Loucy (cell line): Measurements from ENCODE around the gene CFP.
A peak's percentile ranks its signal among the peaks of the same experiment; 100 is the strongest.

Experiments used
- H2AFZ ChIP-seq: fragments of 200-600 bp; sonication (generic); 2 replicates; pipeline ENCODE4 v1.6.0; 2016; ENCODE audit warnings: antibody characterized with exemption, mild to moderate bottlenecking, low read length, moderate library complexity
- H3F3A ChIP-seq: fragments of 200-600 bp; 2 replicates; pipeline ENCODE4 v1.6.0; 2016; ENCODE audit warnings: antibody characterized with exemption, low read depth, mild to moderate bottlenecking
- H3K27me3 ChIP-seq: fragments of 200-600 bp; sonication (generic); 2 replicates; pipeline ENCODE4 v1.6.1; 2014; ENCODE audit warnings: low read length, mild to moderate bottlenecking; ENCODE audit not compliant: insufficient read depth, poor library complexity, severe bottlenecking
- H3K36me3 ChIP-seq: fragments of 200-600 bp; sonication (generic); 2 replicates; pipeline ENCODE4 v1.6.1; 2016; ENCODE audit warnings: low read length; ENCODE audit not compliant: insufficient read depth
- H3K4me1 ChIP-seq: fragments of 200-600 bp; sonication (generic); 2 replicates; pipeline ENCODE4 v1.5.1; 2014; ENCODE audit warnings: low read length, mild to moderate bottlenecking; ENCODE audit not compliant: insufficient read depth, poor library complexity, severe bottlenecking
- H3K4me2 ChIP-seq: fragments of 200-600 bp; sonication (generic); 2 replicates; pipeline ENCODE4 v1.6.0; 2014; ENCODE audit warnings: antibody characterized with exemption, low read length, low read depth, mild to moderate bottlenecking; ENCODE audit not compliant: poor library complexity, severe bottlenecking
- H3K4me3 ChIP-seq: fragments of 200-600 bp; sonication (generic); 2 replicates; pipeline ENCODE4 v1.5.1; 2014; ENCODE audit warnings: low read length, mild to moderate bottlenecking, mixed read lengths; ENCODE audit not compliant: poor library complexity, severe bottlenecking
- H3K79me2 ChIP-seq: fragments of 200-600 bp; sonication (generic); 2 replicates; pipeline ENCODE4 v1.6.1; 2014; ENCODE audit warnings: low read length; ENCODE audit not compliant: insufficient read depth
- H3K9ac ChIP-seq: fragments of 200-600 bp; sonication (generic); 2 replicates; pipeline ENCODE4 v1.6.0; 2014; ENCODE audit warnings: mild to moderate bottlenecking, low read depth, low read length, moderate library complexity; ENCODE audit not compliant: poor library complexity, severe bottlenecking
- H3K9me2 ChIP-seq: fragments of 200-600 bp; sonication (generic); replicated peaks from 2 replicates; pipeline ENCODE4 v1.6.1; 2016; ENCODE audit warnings: low read depth, low read length, mixed read lengths
- H3K9me3 ChIP-seq: fragments of 200-600 bp; sonication (generic); 2 replicates; pipeline ENCODE4 v1.6.1; 2014; ENCODE audit warnings: mild to moderate bottlenecking, antibody characterized with exemption, low read length, low read depth; ENCODE audit not compliant: insufficient read depth
- H4K20me1 ChIP-seq: fragments of 200-600 bp; sonication (generic); 2 replicates; pipeline ENCODE4 v1.6.0; 2014; ENCODE audit warnings: antibody characterized with exemption, low read length, mild to moderate bottlenecking; ENCODE audit not compliant: insufficient read depth, poor library complexity, severe bottlenecking
- EZH2phosphoT487 ChIP-seq: fragments of 200-600 bp; IDR thresholded peaks from 2 replicates; pipeline ENCODE4 v1.6.1; 2018; ENCODE audit warnings: antibody characterized with exemption, mild to moderate bottlenecking, moderate library complexity, borderline replicate concordance
- TF ChIP-seq, protein P1 (sequence below): fragments of 200-600 bp; sonication (generic); conservative IDR thresholded peaks from 2 replicates; pipeline ENCODE4 v1.5.1; 2014; ENCODE audit warnings: mild to moderate bottlenecking, antibody characterized with exemption, low read length

Gene CFP

DNA sequence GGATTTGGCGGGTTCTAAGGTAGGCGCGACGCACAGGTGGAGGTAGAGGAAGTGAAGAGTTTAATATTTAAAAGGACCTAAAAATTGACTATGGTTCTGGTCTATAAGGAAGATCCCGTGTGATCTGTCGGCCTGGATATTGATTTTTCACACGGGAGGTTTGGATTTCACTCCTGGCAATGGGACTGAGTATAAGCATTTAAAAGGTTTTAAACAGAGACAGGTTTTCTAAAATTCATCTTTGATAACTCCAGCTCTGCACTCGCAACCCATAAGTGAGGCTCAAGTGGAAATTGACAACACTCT, 29.6 kb upstream of the CFP start:
- peaks cover 24% of the 10 kb centered on the region for H3K4me1 ChIP-seq
- H4K20me1 ChIP-seq = peaks cover 14% of the 10 kb centered on the region
- no peaks in the 10 kb centered on the region for H3K27me3 ChIP-seq
- H3K9me2 ChIP-seq = no peaks in the 10 kb centered on the region
- H3K36me3 ChIP-seq = peaks cover 21% of the 10 kb centered on the region; the same call in 1 of the 2 replicates
- H3F3A ChIP-seq = no peaks in the 10 kb centered on the region
- H3K9ac ChIP-seq = peak overlapping the region; percentile 57
- peak overlapping the region; percentile 81 for H2AFZ ChIP-seq
- TF ChIP-seq EZH2phosphoT487 = no peak
- TF ChIP-seq, protein P1, sequence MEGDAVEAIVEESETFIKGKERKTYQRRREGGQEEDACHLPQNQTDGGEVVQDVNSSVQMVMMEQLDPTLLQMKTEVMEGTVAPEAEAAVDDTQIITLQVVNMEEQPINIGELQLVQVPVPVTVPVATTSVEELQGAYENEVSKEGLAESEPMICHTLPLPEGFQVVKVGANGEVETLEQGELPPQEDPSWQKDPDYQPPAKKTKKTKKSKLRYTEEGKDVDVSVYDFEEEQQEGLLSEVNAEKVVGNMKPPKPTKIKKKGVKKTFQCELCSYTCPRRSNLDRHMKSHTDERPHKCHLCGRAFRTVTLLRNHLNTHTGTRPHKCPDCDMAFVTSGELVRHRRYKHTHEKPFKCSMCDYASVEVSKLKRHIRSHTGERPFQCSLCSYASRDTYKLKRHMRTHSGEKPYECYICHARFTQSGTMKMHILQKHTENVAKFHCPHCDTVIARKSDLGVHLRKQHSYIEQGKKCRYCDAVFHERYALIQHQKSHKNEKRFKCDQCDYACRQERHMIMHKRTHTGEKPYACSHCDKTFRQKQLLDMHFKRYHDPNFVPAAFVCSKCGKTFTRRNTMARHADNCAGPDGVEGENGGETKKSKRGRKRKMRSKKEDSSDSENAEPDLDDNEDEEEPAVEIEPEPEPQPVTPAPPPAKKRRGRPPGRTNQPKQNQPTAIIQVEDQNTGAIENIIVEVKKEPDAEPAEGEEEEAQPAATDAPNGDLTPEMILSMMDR = no peak
- H3K9me3 ChIP-seq = no peaks in the 10 kb centered on the region
- H3K79me2 ChIP-seq = peaks cover 25% of the 10 kb centered on the region
- peak overlapping the region; percentile 92 for H3K4me3 ChIP-seq
- H3K4me2 ChIP-seq = peak overlapping the region; percentile 90

GRCh38 chrX:47658684-47659420, 29.1 kb upstream of the CFP start, which contains the start of gene UXT:
TSS of gene UXT (minus strand) at chrX:47659180. CDS start at chrX:47658927, 253 bp downstream.
- no peaks in the 10 kb centered on the region for H3K9me2 ChIP-seq
- peak within 1 kb of the TSS; percentile 81 for H2AFZ ChIP-seq
- H3K9me3 ChIP-seq = no peaks in the 10 kb centered on the region
- no peaks in the 10 kb centered on the region for H3F3A ChIP-seq
- peaks cover 24% of the 10 kb centered on the region for H3K4me1 ChIP-seq
- H3K79me2 ChIP-seq = peaks cover 25% of the 10 kb centered on the region
- H4K20me1 ChIP-seq = peaks cover 14% of the 10 kb centered on the region
- H3K4me3 ChIP-seq = peak within 1 kb of the TSS; percentile 92
- no peaks in the 10 kb centered on the region for H3K27me3 ChIP-seq
- H3K9ac ChIP-seq = peak within 1 kb of the TSS; percentile 86
- peak within 1 kb of the TSS; percentile 90 for H3K4me2 ChIP-seq
- no peak for TF ChIP-seq EZH2phosphoT487
- TF ChIP-seq, protein P1 = no peak
- peaks cover 22% of the 10 kb centered on the region; the same call in 1 of the 2 replicates for H3K36me3 ChIP-seq

DNA sequence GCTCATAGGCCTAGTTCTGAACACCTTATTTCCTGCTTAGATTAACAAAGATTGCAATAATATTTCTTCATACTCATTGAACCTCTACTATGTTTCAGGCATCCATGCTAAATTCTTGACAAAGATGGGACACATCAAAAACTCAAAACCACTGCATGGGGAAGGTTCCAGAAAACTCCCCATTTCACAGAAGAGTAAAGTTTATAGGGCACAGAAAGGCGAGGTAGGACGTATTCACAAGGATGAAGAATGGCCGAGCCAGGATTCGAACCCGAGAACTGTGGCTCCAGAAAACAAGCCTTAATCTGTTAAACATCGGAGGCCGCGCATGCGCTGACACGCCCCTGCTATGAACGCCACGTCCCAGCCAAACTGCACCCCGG, 28.6 kb upstream of the CFP start:
- Histone ChIP-seq H3K27me3 (no peaks in the 10 kb centered on the region), H3K4me2 (peak overlapping the region; percentile 85), H3K4me3 (peak overlapping the region; percentile 92), H4K20me1 (peaks cover 14% of the 10 kb centered on the region), H3K9me2 (no peaks in the 10 kb centered on the region), H3K4me1 (peaks cover 24% of the 10 kb centered on the region), H3K9me3 (no peaks in the 10 kb centered on the region), H2AFZ (no peak overlapping the region), H3K79me2 (peaks cover 25% of the 10 kb centered on the region), H3K9ac (peak overlapping the region; percentile 86), H3F3A (no peaks in the 10 kb centered on the region), H3K36me3 (peaks cover 25% of the 10 kb centered on the region; the same call in 1 of the 2 replicates)
- TF ChIP-seq, protein P1 = no peak
- no peak for TF ChIP-seq EZH2phosphoT487
